Neural progenitor cell (in vitro differentiated cells): ENCODE data around the gene ZNF699. TPM values are rescaled to one million over a fixed set of nuclear protein-coding genes. Genes with fewer than 3 reads are reported as not detected.
"Not testable (repeated sequence)": the region's sequence is repeated elsewhere in the genome, so short reads cannot be mapped to it uniquely, and the experiment has no call there.

ENCODE experiments used
- DNase-seq: peaks from one replicate; pipeline ENCODE4 v3.0.0-alpha.2; 2016; ENCODE audit warnings: low spot score
- H2AFZ ChIP-seq: fragments of 200-600 bp; sonication (generic); replicated peaks from 2 replicates; pipeline ENCODE4 v1.6.1; 2016; ENCODE audit warnings: antibody characterized with exemption
- H3F3A ChIP-seq: fragments of 200-600 bp; sonication (generic); 2 replicates; pipeline ENCODE4 v1.6.1; 2016; ENCODE audit warnings: antibody characterized with exemption, low read depth
- H3K27ac ChIP-seq: fragments of 200-600 bp; sonication (generic); 2 replicates; pipeline ENCODE4 v1.5.1; 2016; ENCODE audit warnings: mild to moderate bottlenecking
- H3K27me3 ChIP-seq: fragments of 200-600 bp; sonication (generic); 2 replicates; pipeline ENCODE4 v1.6.1; 2016; ENCODE audit warnings: mild to moderate bottlenecking, moderate library complexity
- H3K36me3 ChIP-seq: fragments of 200-600 bp; sonication (generic); 2 replicates; pipeline ENCODE4 v1.5.1; 2016
- H3K4me1 ChIP-seq: fragments of 200-600 bp; sonication (generic); 2 replicates; pipeline ENCODE4 v1.6.1; 2016; ENCODE audit warnings: mixed run types
- H3K4me2 ChIP-seq: fragments of 200-600 bp; sonication (generic); 2 replicates; pipeline ENCODE4 v1.6.1; 2016
- H3K4me3 ChIP-seq: fragments of 200-600 bp; sonication (generic); 2 replicates; pipeline ENCODE4 v1.5.1; 2016
- H3K79me2 ChIP-seq: fragments of 200-600 bp; sonication (generic); 2 replicates; pipeline ENCODE4 v1.6.1; 2016; ENCODE audit warnings: low read depth
- H3K9ac ChIP-seq: fragments of 200-600 bp; sonication (generic); 2 replicates; pipeline ENCODE4 v1.6.1; 2016
- H3K9me3 ChIP-seq: fragments of 200-600 bp; sonication (generic); 2 replicates; pipeline ENCODE4 v1.5.1; 2016; ENCODE audit warnings: low read depth
- H4K20me1 ChIP-seq: fragments of 200-600 bp; sonication (generic); 2 replicates; pipeline ENCODE4 v1.6.1; 2016; ENCODE audit warnings: low read depth
- H3K27ac Mint-ChIP-seq: 3 replicates; pipeline ENCODE4 v1.8.0; 2021; ENCODE audit warnings: mixed read lengths
- H3K27me3 Mint-ChIP-seq: 2 replicates; pipeline ENCODE4 v1.8.0; 2022; ENCODE audit warnings: low read depth, mild to moderate bottlenecking, inconsistent platforms, moderate library complexity, mixed read lengths; ENCODE audit not compliant: insufficient read depth
- H3K36me3 Mint-ChIP-seq: 3 replicates; pipeline ENCODE4 v1.8.0; 2021; ENCODE audit warnings: mixed read lengths
- H3K4me1 Mint-ChIP-seq: 3 replicates; pipeline ENCODE4 v1.8.0; 2021; ENCODE audit warnings: mixed read lengths
- H3K4me3 Mint-ChIP-seq: 3 replicates; pipeline ENCODE4 v1.8.0; 2021; ENCODE audit warnings: mild to moderate bottlenecking, moderate library complexity, mixed read lengths
- H3K9me3 Mint-ChIP-seq: 3 replicates; pipeline ENCODE4 v1.8.0; 2020; ENCODE audit warnings: mixed read lengths
- EZH2 ChIP-seq: fragments of 200-600 bp; sonication (generic); IDR thresholded peaks from 2 replicates; pipeline ENCODE4 v1.6.1; 2017; ENCODE audit warnings: antibody characterized with exemption, mild to moderate bottlenecking, moderate library complexity
- EZH2phosphoT487 ChIP-seq: fragments of 200-600 bp; sonication (generic); IDR thresholded peaks from 2 replicates; pipeline ENCODE4 v1.6.1; 2017; ENCODE audit warnings: antibody characterized with exemption
- total RNA-seq: library from RNA; depleted of rRNA; stranded (reverse); fragments of >200 nt; gene quantifications from 2 replicates; pipeline ENCODE4 v1.2.3, GENCODE V29; 2015; ENCODE audit warnings: low replicate concordance
- TF ChIP-seq, protein P1 (sequence below): fragments of 200-600 bp; sonication (generic); IDR thresholded peaks from 2 replicates; pipeline ENCODE4 v1.5.1; 2017; ENCODE audit warnings: antibody characterized with exemption, mild to moderate bottlenecking

The ZNF699 gene
- total RNA-seq, 1 donor from 2014 or later: 12.9 TPM

DNA sequence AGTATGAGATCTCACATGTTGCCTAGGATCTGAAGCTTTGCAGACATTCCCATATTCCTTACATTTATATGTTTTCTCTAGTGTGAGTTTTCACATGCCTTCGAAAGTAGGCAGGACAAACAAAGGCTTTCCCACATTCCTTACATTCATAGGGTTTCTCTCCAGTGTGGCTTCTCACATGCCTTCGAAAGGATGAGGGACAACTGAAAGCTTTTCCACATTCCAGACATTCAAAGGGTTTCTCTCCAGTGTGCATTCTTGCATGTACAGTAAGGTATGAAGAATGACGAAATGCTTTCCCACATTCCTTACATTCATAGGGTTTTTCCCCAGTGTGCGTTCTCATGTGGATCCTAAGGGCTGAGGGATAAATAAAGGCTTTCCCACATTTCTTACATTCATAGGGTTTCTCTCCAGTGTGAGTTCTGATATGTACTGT is 14.2 kb downstream of the ZNF699 start:
- Mint-ChIP-seq H3K9me3 (peaks cover 70% of the 10 kb centered on the region), H3K4me1 (no peaks in the 10 kb centered on the region), H3K4me3 (no peak overlapping the region), H3K27ac (no peak overlapping the region), H3K36me3 (peaks cover 63% of the 10 kb centered on the region), H3K27me3 (peaks cover 2% of the 10 kb centered on the region)
- Histone ChIP-seq H3F3A (peaks cover 3% of the 10 kb centered on the region), H3K9ac (no peak overlapping the region), H3K36me3 (peaks cover 49% of the 10 kb centered on the region), H3K79me2 (no peaks in the 10 kb centered on the region), H3K4me1 (no peaks in the 10 kb centered on the region), H3K9me3 (peaks cover 40% of the 10 kb centered on the region), H3K27ac (no peak overlapping the region), H3K27me3 (no peaks in the 10 kb centered on the region), H4K20me1 (no peaks in the 10 kb centered on the region), H2AFZ (no peak overlapping the region), H3K4me3 (no peak overlapping the region), H3K4me2 (no peak overlapping the region)
- TF ChIP-seq EZH2: no peak
- no peak for TF ChIP-seq EZH2phosphoT487
- TF ChIP-seq, protein P1, sequence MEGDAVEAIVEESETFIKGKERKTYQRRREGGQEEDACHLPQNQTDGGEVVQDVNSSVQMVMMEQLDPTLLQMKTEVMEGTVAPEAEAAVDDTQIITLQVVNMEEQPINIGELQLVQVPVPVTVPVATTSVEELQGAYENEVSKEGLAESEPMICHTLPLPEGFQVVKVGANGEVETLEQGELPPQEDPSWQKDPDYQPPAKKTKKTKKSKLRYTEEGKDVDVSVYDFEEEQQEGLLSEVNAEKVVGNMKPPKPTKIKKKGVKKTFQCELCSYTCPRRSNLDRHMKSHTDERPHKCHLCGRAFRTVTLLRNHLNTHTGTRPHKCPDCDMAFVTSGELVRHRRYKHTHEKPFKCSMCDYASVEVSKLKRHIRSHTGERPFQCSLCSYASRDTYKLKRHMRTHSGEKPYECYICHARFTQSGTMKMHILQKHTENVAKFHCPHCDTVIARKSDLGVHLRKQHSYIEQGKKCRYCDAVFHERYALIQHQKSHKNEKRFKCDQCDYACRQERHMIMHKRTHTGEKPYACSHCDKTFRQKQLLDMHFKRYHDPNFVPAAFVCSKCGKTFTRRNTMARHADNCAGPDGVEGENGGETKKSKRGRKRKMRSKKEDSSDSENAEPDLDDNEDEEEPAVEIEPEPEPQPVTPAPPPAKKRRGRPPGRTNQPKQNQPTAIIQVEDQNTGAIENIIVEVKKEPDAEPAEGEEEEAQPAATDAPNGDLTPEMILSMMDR: no peak
- DNase-seq: no peak

DNA sequence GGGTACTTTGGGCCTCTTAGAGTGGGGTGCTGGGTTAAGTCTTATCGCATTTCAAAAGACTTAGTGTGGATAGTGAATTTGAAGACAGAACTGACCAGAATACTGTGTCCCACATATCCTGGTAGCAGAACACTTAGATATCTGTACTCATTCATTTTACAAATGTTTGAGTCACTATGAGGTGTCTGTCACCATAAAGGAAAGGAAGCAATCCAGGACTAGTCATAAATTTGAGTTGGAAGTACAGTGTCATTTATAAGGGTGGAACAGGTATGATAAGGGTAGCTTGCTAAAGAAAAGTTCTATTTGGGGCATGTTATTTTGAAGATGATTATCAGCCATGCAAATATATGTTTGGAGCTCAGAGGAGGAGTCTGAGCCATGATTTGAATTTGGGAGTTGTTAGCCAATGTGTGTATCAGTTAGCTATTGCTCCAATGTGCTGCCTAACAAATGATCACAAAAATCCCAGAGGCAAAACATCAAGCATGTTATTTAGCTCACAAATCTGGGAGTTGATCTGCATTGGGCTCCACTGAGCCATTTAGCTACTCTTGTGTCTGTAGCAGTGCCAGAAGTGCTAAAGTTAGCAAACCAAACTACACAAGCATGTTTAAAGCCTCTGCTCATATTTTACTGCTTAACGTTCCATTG is 20.3 kb downstream of the ZNF699 start:
- peaks cover 19% of the 10 kb centered on the region for H3K36me3 Mint-ChIP-seq
- H3K27ac Mint-ChIP-seq: no peak overlapping the region
- Histone ChIP-seq H3K4me1 (no peaks in the 10 kb centered on the region), H3K27me3 (no peaks in the 10 kb centered on the region), H4K20me1 (no peaks in the 10 kb centered on the region), H3K79me2 (no peaks in the 10 kb centered on the region), H3K36me3 (peaks cover 13% of the 10 kb centered on the region), H3K4me2 (no peak overlapping the region), H3K4me3 (no peak overlapping the region), H3K27ac (no peak overlapping the region), H3F3A (no peaks in the 10 kb centered on the region), H3K9me3 (peaks cover 14% of the 10 kb centered on the region), H3K9ac (no peak overlapping the region), H2AFZ (no peak overlapping the region)
- no peak for DNase-seq
- peaks cover 46% of the 10 kb centered on the region for H3K9me3 Mint-ChIP-seq
- no peaks in the 10 kb centered on the region for H3K4me1 Mint-ChIP-seq
- TF ChIP-seq EZH2 (no peak), EZH2phosphoT487 (no peak)
- TF ChIP-seq, protein P1: no peak
- H3K27me3 Mint-ChIP-seq: peaks cover 2% of the 10 kb centered on the region
- H3K4me3 Mint-ChIP-seq: no peak overlapping the region

DNA sequence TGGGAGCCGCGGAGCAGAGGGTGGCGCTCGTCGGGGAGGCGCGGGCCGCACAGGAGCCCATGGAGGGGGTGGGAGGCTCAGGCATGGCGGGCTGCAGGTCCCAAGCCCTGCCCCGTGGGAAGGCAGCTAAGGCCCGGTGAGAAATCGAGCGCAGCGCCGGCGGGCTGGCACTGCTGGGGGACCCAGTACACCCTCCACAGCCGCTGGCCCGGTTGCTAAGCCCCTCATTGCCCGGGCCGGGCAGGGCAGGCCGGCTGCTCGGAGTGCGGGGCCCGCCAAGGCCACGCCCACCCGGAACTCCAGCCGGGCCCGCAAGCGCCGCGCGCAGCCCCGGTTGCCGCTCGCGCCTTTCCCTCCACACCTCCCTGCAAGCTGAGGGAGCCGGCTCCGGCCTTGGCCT is 26.2 kb downstream of the ZNF699 start:
- not testable (repeated sequence) for H3K4me3 ChIP-seq, H3K27ac ChIP-seq, H3K27ac Mint-ChIP-seq, DNase-seq, H3K9me3 ChIP-seq, H3K4me1 Mint-ChIP-seq, H3K27me3 ChIP-seq, H3K4me2 ChIP-seq, H3F3A ChIP-seq, H3K36me3 Mint-ChIP-seq, H4K20me1 ChIP-seq, H3K9ac ChIP-seq, H3K79me2 ChIP-seq, H3K36me3 ChIP-seq, H2AFZ ChIP-seq, H3K27me3 Mint-ChIP-seq, H3K4me3 Mint-ChIP-seq, H3K4me1 ChIP-seq
- H3K9me3 Mint-ChIP-seq: peaks cover 40% of the 10 kb centered on the region

DNA sequence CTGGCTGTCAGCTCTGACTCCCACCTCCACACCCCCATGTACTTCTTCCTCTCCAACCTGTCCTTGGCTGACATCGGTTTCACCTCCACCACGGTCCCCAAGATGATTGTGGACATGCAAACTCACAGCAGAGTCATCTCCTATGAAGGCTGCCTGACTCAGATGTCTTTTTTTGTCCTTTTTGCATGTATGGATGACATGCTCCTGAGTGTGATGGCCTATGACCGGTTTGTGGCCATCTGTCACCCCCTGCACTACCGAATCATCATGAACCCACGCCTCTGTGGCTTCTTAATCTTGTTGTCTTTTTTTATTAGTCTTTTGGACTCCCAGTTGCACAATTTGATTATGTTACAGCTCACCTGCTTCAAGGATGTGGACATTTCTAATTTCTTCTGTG is 58.4 kb downstream of the ZNF699 start:
- TF ChIP-seq EZH2 (no peak), EZH2phosphoT487 (no peak)
- TF ChIP-seq, protein P1: no peak
- H3K79me2 ChIP-seq: no peaks in the 10 kb centered on the region
- H3K27ac Mint-ChIP-seq: no peak overlapping the region
- no peak overlapping the region for H3K27ac ChIP-seq
- H3K27me3 ChIP-seq: no peaks in the 10 kb centered on the region
- peaks cover 19% of the 10 kb centered on the region for H3K9me3 Mint-ChIP-seq
- no peaks in the 10 kb centered on the region for H3K9me3 ChIP-seq
- H3K4me2 ChIP-seq: no peak overlapping the region
- DNase-seq: no peak
- no peak overlapping the region for H2AFZ ChIP-seq
- no peak overlapping the region for H3K9ac ChIP-seq
- peaks cover 3% of the 10 kb centered on the region for H3K27me3 Mint-ChIP-seq
- H3K4me3 ChIP-seq: no peak overlapping the region
- no peaks in the 10 kb centered on the region for H3K36me3 Mint-ChIP-seq
- H3K4me3 Mint-ChIP-seq: no peak overlapping the region
- no peaks in the 10 kb centered on the region for H3K36me3 ChIP-seq
- no peaks in the 10 kb centered on the region for H3K4me1 ChIP-seq
- no peaks in the 10 kb centered on the region for H3K4me1 Mint-ChIP-seq
- H3F3A ChIP-seq: no peaks in the 10 kb centered on the region
- H4K20me1 ChIP-seq: no peaks in the 10 kb centered on the region
